Body of pancreas (tissue), 4 donors: ENCODE data around the gene AKT1. TPM values are rescaled to one million over a fixed set of nuclear protein-coding genes. Genes with fewer than 3 reads are reported as not detected.

Source experiments
- ATAC-seq: fragments of 150-250 bp; one replicate; pipeline ENCODE4 v1.9.1; 2016
- DNase-seq, 4 donors: peaks; one replicate each; pipeline ENCODE4 v3.0.0-alpha.2; 2019
- H3K27ac ChIP-seq, 4 donors: fragments of 200-600 bp; sonication (generic); 1 replicate in 3 of 4; 2 replicates in 1 of 4; pipeline versions ENCODE4 v1.5.1 to v1.6.1; 2016 to 2019; ENCODE audit warnings: mild to moderate bottlenecking in 1 of 4, mixed read lengths in 1 of 4, moderate library complexity in 1 of 4
- H3K27me3 ChIP-seq, 2 donors: fragments of 200-600 bp; sonication (generic); one replicate each; pipeline ENCODE4 v1.6.0; 2016; ENCODE audit warnings: mild to moderate bottlenecking in 1 of 2
- H3K36me3 ChIP-seq, 2 donors: fragments of 200-600 bp; sonication (generic); replicated peaks in 1 of 2; 2 replicates each; pipeline ENCODE4 v1.5.1; 2016; ENCODE audit warnings: low read depth in 2 of 2; ENCODE audit not compliant: insufficient read depth in 1 of 2
- H3K4me1 ChIP-seq: fragments of 200-600 bp; sonication (generic); one replicate; pipeline ENCODE4 v1.6.0; 2016
- H3K4me3 ChIP-seq, 2 donors: fragments of 200-600 bp; sonication (generic); 1 replicate in 1 of 2; 2 replicates in 1 of 2; pipeline ENCODE4 v1.5.1; 2016 to 2019
- H3K9me3 ChIP-seq, 3 donors: fragments of 200-600 bp; sonication (generic); 1 replicate in 2 of 3; 2 replicates in 1 of 3; pipeline ENCODE4 v1.5.1; 2016
- POLR2A ChIP-seq, 3 donors: fragments of 450-650 bp; IDR thresholded peaks; one replicate each; pipeline ENCODE4 v1.6.1; 2016; ENCODE audit warnings: antibody characterized with exemption in 3 of 3, mild to moderate bottlenecking in 2 of 3
- WGBS, 2 donors: methylation state at CpG; one replicate each; pipeline ENCODE4 v1.1.5; 2017; 5-methylcytosine and 5-hydroxymethylcytosine counted together
- intact Hi-C: fragments of 100-400 bp; cut with DNase I; formaldehyde crosslinking; loops from one replicate; pipeline ENCODE4 v1.15.1; 2023
- total RNA-seq, 2 donors: library from RNA; depleted of rRNA; stranded (reverse); fragments of >200 nt; gene quantifications; one replicate each; pipeline ENCODE4 v1.1.0, GENCODE V29; 2016
- TF ChIP-seq, protein P1 (sequence below), 7 experiments: fragments of 450-650 bp in 4 of 7; fragments of 200-600 bp in 3 of 7; sonication (generic) in 3 of 7; IDR thresholded peaks; one replicate each; pipeline ENCODE4 v1.5.1; 2016 to 2019; ENCODE audit warnings: antibody characterized with exemption in 7 of 7

AKT1 gene
- total RNA-seq, 2 donors from 2014 or later = 74.2 to 151 TPM

DNA sequence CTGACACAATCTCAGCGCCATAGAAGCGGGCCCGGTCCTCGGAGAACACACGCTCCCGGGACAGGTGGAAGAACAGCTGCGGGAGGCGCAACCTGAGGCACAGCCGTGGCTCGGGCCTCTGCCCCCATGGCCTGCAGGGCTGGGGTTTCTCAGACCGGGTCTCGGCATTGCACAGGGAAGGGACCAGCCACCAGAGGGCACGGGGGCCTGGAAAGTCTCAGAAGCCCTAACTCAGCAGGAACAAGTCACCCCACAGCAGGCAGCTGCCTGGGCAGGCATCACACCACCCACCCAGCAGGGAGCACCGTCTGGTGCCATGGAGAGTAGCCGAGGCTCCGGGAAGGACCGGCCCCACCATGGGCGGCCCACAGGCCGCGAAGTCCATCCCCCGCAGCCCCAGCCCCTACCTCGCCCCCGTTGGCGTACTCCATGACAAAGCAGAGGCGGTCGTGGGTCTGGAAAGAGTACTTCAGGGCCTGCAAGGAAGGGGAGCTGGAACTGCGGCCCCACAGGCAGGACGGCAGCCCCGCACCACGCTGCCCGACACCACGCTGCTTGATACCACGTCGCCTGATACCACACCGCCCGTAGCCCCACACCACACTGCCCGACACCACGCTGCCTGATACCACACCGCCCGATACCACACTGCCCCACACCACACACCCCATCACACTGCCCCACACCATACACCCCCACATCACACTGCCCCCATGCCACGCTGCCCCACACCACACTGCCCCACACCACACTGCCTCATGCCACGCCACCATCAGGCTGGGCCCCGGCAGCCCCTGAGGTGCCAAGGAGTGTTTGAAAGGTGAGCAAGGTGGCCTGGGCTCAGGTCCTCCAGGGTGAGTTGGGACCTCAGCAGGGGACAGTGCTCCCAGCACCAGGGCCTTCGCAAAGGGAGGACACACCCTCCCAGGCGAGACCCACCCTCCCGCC is 21.8 kb downstream of the AKT1 start:
- Histone ChIP-seq H3K27ac (peak overlapping the region; percentile 22 to 81 (median 42)), H3K36me3 (peaks cover 9 to 13% of the 10 kb centered on the region in 2 donors), H3K27me3 (no peaks in the 10 kb centered on the region), H3K4me3 (no peak overlapping the region), H3K9me3 (no peaks in the 10 kb centered on the region), H3K4me1 (peaks cover 55% of the 10 kb centered on the region)
- TF ChIP-seq POLR2A (IDR thresholded peaks at IDR 0.05) = no peak
- TF ChIP-seq, protein P1, sequence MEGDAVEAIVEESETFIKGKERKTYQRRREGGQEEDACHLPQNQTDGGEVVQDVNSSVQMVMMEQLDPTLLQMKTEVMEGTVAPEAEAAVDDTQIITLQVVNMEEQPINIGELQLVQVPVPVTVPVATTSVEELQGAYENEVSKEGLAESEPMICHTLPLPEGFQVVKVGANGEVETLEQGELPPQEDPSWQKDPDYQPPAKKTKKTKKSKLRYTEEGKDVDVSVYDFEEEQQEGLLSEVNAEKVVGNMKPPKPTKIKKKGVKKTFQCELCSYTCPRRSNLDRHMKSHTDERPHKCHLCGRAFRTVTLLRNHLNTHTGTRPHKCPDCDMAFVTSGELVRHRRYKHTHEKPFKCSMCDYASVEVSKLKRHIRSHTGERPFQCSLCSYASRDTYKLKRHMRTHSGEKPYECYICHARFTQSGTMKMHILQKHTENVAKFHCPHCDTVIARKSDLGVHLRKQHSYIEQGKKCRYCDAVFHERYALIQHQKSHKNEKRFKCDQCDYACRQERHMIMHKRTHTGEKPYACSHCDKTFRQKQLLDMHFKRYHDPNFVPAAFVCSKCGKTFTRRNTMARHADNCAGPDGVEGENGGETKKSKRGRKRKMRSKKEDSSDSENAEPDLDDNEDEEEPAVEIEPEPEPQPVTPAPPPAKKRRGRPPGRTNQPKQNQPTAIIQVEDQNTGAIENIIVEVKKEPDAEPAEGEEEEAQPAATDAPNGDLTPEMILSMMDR (IDR thresholded peaks at IDR 0.05) = peak in 4 of 7 experiments; percentile 13 to 40 (median 25)
- ATAC-seq = no peak
- intact Hi-C loops = loop anchor here (5.0 kb wide), 1 partner anchor 49 kb away; no protein-coding TSS in a partner anchor
- 40 to 63% methylated on average over 27 to 46 of the region's 46 CpGs for WGBS, 2 donors
- DNase-seq = peak in 2 of 4 donors; percentile 51 to 60

DNA sequence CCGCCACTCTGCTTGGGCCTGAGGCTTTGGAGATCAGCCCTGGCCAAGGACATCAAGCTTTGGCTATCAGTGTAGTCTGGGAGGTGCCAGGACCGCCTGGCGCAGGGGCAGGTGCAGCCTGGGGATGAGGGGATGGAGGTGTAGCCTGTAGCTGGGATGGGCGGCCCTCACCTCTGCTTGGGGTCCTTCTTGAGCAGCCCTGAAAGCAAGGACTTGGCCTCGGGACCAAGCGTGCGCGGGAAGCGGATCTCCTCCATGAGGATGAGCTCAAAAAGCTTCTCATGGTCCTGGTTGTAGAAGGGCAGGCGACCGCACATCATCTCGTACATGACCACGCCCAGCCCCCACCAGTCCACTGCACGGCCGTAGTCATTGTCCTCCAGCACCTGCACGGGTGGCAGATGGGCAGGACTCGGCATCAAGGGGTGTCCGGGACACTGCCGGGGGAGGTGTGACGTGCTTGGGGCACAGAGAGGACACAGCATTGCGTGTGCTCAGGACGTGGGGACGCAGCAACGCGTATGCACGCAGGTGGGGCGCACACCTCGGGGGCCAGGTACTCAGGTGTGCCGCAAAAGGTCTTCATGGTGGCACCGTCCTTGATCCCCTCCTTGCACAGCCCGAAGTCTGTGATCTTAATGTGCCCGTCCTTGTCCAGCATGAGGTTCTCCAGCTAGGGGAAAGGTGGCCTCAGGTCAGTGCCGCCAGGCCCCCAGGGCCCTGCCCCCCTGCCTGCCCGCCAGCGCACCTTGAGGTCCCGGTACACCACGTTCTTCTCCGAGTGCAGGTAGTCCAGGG is 22.6 kb downstream of the AKT1 start:
- ATAC-seq (no peak), DNase-seq (no peak)
- TF ChIP-seq, protein P1 (IDR thresholded peaks at IDR 0.05) = no peak
- no peak for TF ChIP-seq POLR2A (IDR thresholded peaks at IDR 0.05)
- WGBS, 2 donors = 72 to 80% methylated on average over 1 to 38 of the region's 38 CpGs
- no peaks in the 10 kb centered on the region for H3K9me3 ChIP-seq
- peak overlapping the region in 2 of 4 donors; percentile 58 to 81 for H3K27ac ChIP-seq
- no peak overlapping the region for H3K4me3 ChIP-seq
- intact Hi-C loops = loop anchor here (5.0 kb wide), 1 partner anchor 49 kb away; no protein-coding TSS in a partner anchor
- peaks cover 9 to 13% of the 10 kb centered on the region in 2 donors for H3K36me3 ChIP-seq
- peaks cover 57% of the 10 kb centered on the region for H3K4me1 ChIP-seq
- no peaks in the 10 kb centered on the region for H3K27me3 ChIP-seq

DNA sequence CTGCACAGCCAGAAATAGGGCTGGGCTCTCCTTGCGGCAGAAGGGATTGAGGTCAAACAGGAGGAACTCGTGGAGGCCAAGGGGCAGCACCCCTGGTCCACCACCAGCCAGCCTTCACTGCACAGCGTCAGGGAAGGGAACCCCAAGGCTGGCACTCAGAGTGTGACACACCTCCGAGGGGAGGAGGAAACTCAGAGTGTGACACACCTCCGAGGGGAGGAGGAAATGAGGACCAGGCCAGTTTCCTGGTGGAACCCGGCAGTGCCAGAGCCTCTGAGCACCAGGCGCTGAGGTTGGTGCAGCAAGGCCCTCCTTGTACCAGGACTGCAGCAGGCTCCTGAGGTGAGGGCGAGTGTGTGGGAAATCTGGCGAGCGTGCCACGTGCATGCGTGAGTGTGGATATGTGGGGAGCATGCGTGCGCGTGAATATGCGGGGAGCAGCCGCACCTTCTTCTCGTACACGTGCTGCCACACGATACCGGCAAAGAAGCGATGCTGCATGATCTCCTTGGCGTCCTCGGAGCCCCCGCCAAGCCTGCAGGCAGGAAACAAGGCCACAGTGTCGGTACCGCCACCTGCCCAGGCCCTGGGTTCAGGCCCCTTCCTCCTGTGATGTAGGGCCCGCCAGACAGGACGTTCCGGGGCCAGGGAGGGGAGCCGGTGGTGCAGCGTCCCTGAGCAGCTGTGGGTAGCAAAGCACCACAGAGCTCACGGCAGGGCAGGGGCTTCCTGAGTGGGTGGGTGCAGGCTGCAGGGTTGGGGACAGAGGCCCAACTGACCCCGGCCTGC is 23.4 kb downstream of the AKT1 start:
- Histone ChIP-seq H3K27ac (no peak overlapping the region), H3K27me3 (no peaks in the 10 kb centered on the region), H3K9me3 (no peaks in the 10 kb centered on the region), H3K4me1 (peaks cover 50% of the 10 kb centered on the region), H3K36me3 (peaks cover 9 to 13% of the 10 kb centered on the region in 2 donors), H3K4me3 (no peak overlapping the region)
- ATAC-seq (no peak), DNase-seq (no peak)
- TF ChIP-seq POLR2A (IDR thresholded peaks at IDR 0.05) = no peak
- TF ChIP-seq, protein P1 (IDR thresholded peaks at IDR 0.05) = no peak
- WGBS, 2 donors = 86 to 87% methylated on average over 26 to 34 of the region's 34 CpGs
- intact Hi-C loops = loop anchor here (5.0 kb wide), 1 partner anchor 50 kb away; no protein-coding TSS in a partner anchor

DNA sequence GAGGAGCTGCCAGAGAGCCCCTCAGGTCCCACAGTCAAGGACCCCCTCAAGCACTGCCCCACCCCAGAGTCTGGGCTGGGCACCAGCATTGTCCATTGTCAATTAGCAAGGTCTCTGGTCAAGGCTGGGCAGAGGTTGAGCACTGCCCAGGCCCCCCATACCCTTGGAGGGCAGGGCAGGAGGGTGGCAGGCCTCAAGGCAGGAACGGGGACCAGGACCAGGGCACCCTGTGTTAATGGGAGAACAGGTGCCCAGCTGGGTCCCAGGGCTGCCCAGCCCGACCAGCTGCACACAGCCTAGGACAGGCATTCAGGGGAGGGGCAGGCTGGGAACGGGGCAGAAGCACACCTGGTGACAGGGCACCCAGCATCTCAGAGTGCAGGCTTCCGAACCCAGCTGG is 24.2 kb downstream of the AKT1 start:
- DNase-seq = no peak
- ATAC-seq = no peak
- Histone ChIP-seq H3K27ac (no peak overlapping the region), H3K4me1 (peaks cover 43% of the 10 kb centered on the region), H3K27me3 (no peaks in the 10 kb centered on the region), H3K36me3 (peaks cover 9 to 13% of the 10 kb centered on the region in 2 donors), H3K9me3 (no peaks in the 10 kb centered on the region), H3K4me3 (no peak overlapping the region)
- intact Hi-C loops = loop anchor here (5.0 kb wide), 1 partner anchor 51 kb away; no protein-coding TSS in a partner anchor
- 93 to 100% methylated on average over 2 to 3 of the region's 4 CpGs for WGBS, 2 donors
- TF ChIP-seq, protein P1 (IDR thresholded peaks at IDR 0.05) = no peak
- TF ChIP-seq POLR2A (IDR thresholded peaks at IDR 0.05) = no peak
